Panc1 (cell line): Measurements from ENCODE around the gene FAM240A. TPM values are rescaled to one million over a fixed set of nuclear protein-coding genes. Genes with fewer than 3 reads are reported as not detected.
"Not testable (repeated sequence)": the region's sequence is repeated elsewhere in the genome, so short reads cannot be mapped to it uniquely, and the experiment has no call there.

Experiments used
- ATAC-seq: fragments of 200-7000 bp; cut with Tn5 transposase; 2 replicates; pipeline ENCODE4 v1.9.1; 2020; ENCODE audit warnings: mild to moderate bottlenecking, moderate library complexity
- BruUV-seq: library from RNA; stranded (reverse); fragments of 400-500 nt; replicated peaks from 2 replicates; lab custom pipeline; 2021; lab: Mats Ljungman, UMichigan
- CTCF ChIA-PET: fragments of 300-600 bp; sonication (Branson Sonifier 250); formaldehyde crosslinking; loops from one replicate; lab custom pipeline; 2022; ENCODE audit warnings: antibody characterized with exemption; lab: Charles Lee
- POLR2A ChIA-PET: fragments of 300-600 bp; sonication (Branson Sonifier 250); formaldehyde crosslinking; loops from one replicate; lab custom pipeline; 2022; ENCODE audit warnings: antibody characterized with exemption; lab: Charles Lee
- DNase-seq: peaks from one replicate; pipeline ENCODE4 v3.0.0-alpha.2; 2010; ENCODE audit warnings: low read depth, low spot score
- H3K27ac ChIP-seq: 2 replicates; pipeline ENCODE4 v1.5.1; 2011; ENCODE audit warnings: mild to moderate bottlenecking, low read length, inconsistent platforms
- H3K27me3 ChIP-seq: fragments of 200-500 bp; sonication (Bioruptor generic); 2 replicates; pipeline ENCODE4 v1.6.0; 2014; ENCODE audit warnings: low read length, inconsistent platforms; ENCODE audit not compliant: control insufficient read depth, insufficient read depth
- H3K36me3 ChIP-seq: fragments of 200-500 bp; sonication (Bioruptor generic); 2 replicates; pipeline ENCODE4 v1.5.1; 2014; ENCODE audit warnings: inconsistent platforms, mild to moderate bottlenecking, low read length, moderate library complexity; ENCODE audit not compliant: control insufficient read depth, insufficient read depth
- H3K4me1 ChIP-seq: 2 replicates; pipeline ENCODE4 v1.5.1; 2011; ENCODE audit warnings: inconsistent platforms, mild to moderate bottlenecking, low read length, moderate library complexity; ENCODE audit not compliant: control insufficient read depth, insufficient read depth
- H3K4me3 ChIP-seq, 2 experiments: 2 replicates each; pipeline ENCODE4 v1.5.1; 2011 to 2012; ENCODE audit warnings: low read depth in 2 of 2, low read length in 2 of 2, mild to moderate bottlenecking in 2 of 2, inconsistent platforms in 1 of 2, moderate library complexity in 1 of 2
- H3K9me3 ChIP-seq: fragments of 200-500 bp; sonication (Bioruptor generic); 2 replicates; pipeline ENCODE4 v1.5.1; 2014; ENCODE audit warnings: low read depth, mild to moderate bottlenecking, inconsistent platforms, low read length, moderate library complexity; ENCODE audit not compliant: control insufficient read depth, insufficient read depth
- POLR2AphosphoS5 ChIP-seq: IDR thresholded peaks from 2 replicates; pipeline ENCODE4 v1.6.1; 2012; ENCODE audit warnings: mild to moderate bottlenecking, low read depth, low read length, moderate library complexity
- SIN3A ChIP-seq: IDR thresholded peaks from 2 replicates; pipeline ENCODE4 v1.6.1; 2012; ENCODE audit warnings: low read depth, mild to moderate bottlenecking, low read length, moderate library complexity, borderline replicate concordance; ENCODE audit not compliant: insufficient read depth
- TCF7L2 ChIP-seq: IDR thresholded peaks from 2 replicates; pipeline ENCODE4 v1.6.1; 2011; ENCODE audit warnings: mild to moderate bottlenecking, low read depth, low read length, inconsistent platforms
- in situ Hi-C: cut with HindIII; loops from 2 replicates; pipeline ENCODE4 v1.10.0; 2016; ENCODE audit warnings: low sequenced_read_pairs, low pct_unique_long_range_greater_than_20kb
- intact Hi-C: fragments of 100-400 bp; cut with micrococcal nuclease; formaldehyde crosslinking; loops from one replicate; pipeline ENCODE4 v1.10.0; 2022; ENCODE audit not compliant: unreplicated experiment
- total RNA-seq: library from RNA; stranded (reverse); gene quantifications from one replicate; pipeline ENCODE4 v1.2.1, GENCODE V29; 2021; ENCODE audit not compliant: unreplicated experiment
- TF ChIP-seq, protein P1 (sequence below), 2 experiments: IDR thresholded peaks; 2 replicates each; pipeline ENCODE4 v1.6.1; 2011 to 2012; ENCODE audit warnings: low read depth in 2 of 2, control low read depth in 1 of 2, low read length in 1 of 2, mild to moderate bottlenecking in 1 of 2, moderate library complexity in 1 of 2; ENCODE audit not compliant: insufficient read depth in 1 of 2
- TF ChIP-seq, protein P2 (sequence below): fragments of 450-650 bp; IDR thresholded peaks from 2 replicates; pipeline ENCODE4 v1.5.1; 2017; ENCODE audit warnings: mild to moderate bottlenecking

FAM240A gene
- total RNA-seq, 1 experiment from 2014 or later: not detected

DNA sequence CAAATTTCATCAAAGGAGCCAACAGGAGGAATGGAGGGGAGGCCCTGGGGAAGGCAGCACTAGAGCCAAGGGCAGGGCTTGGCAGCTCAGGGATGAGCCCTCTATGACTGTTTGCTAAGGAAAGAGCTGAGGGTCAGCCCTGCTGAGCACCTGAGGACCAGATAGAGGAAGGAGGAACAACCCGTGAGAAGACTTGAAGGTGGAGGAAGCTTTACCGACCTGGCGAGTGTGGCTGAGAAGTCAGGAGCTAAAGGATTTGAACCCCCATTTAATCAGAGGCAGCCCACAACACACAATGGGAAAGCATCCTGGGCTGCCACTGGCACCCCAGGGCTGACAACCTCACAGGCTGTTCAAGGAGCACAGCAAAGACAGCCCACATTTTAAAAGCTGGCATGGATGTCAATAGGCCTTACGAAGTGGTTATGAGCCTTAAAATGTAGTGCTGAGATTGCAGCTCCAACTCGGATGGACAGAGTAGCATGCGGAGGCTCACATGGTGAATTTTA, 25.5 kb upstream of the FAM240A start:
- DNase-seq: no peak
- in situ Hi-C loops: no loop called here
- Histone ChIP-seq H3K4me3 (no peak overlapping the region), H3K9me3 (no peaks in the 10 kb centered on the region), H3K36me3 (no peaks in the 10 kb centered on the region), H3K4me1 (no peaks in the 10 kb centered on the region), H3K27ac (no peak overlapping the region), H3K27me3 (no peaks in the 10 kb centered on the region; the same call in 1 of the 2 replicates)
- no TSS peak for BruUV-seq
- no peak for TF ChIP-seq POLR2AphosphoS5
- TF ChIP-seq, protein P1, sequence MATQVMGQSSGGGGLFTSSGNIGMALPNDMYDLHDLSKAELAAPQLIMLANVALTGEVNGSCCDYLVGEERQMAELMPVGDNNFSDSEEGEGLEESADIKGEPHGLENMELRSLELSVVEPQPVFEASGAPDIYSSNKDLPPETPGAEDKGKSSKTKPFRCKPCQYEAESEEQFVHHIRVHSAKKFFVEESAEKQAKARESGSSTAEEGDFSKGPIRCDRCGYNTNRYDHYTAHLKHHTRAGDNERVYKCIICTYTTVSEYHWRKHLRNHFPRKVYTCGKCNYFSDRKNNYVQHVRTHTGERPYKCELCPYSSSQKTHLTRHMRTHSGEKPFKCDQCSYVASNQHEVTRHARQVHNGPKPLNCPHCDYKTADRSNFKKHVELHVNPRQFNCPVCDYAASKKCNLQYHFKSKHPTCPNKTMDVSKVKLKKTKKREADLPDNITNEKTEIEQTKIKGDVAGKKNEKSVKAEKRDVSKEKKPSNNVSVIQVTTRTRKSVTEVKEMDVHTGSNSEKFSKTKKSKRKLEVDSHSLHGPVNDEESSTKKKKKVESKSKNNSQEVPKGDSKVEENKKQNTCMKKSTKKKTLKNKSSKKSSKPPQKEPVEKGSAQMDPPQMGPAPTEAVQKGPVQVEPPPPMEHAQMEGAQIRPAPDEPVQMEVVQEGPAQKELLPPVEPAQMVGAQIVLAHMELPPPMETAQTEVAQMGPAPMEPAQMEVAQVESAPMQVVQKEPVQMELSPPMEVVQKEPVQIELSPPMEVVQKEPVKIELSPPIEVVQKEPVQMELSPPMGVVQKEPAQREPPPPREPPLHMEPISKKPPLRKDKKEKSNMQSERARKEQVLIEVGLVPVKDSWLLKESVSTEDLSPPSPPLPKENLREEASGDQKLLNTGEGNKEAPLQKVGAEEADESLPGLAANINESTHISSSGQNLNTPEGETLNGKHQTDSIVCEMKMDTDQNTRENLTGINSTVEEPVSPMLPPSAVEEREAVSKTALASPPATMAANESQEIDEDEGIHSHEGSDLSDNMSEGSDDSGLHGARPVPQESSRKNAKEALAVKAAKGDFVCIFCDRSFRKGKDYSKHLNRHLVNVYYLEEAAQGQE (IDR thresholded peaks at IDR 0.05; ENCODE audit: insufficient read depth in 1 of 2, low read depth in 2 of 2, low read length in 1 of 2): no peak
- TF ChIP-seq TCF7L2: no peak
- no peak for TF ChIP-seq SIN3A
- TF ChIP-seq, protein P2, sequence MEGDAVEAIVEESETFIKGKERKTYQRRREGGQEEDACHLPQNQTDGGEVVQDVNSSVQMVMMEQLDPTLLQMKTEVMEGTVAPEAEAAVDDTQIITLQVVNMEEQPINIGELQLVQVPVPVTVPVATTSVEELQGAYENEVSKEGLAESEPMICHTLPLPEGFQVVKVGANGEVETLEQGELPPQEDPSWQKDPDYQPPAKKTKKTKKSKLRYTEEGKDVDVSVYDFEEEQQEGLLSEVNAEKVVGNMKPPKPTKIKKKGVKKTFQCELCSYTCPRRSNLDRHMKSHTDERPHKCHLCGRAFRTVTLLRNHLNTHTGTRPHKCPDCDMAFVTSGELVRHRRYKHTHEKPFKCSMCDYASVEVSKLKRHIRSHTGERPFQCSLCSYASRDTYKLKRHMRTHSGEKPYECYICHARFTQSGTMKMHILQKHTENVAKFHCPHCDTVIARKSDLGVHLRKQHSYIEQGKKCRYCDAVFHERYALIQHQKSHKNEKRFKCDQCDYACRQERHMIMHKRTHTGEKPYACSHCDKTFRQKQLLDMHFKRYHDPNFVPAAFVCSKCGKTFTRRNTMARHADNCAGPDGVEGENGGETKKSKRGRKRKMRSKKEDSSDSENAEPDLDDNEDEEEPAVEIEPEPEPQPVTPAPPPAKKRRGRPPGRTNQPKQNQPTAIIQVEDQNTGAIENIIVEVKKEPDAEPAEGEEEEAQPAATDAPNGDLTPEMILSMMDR: no peak
- ChIA-PET CTCF (no interaction called here), POLR2A (no interaction called here)
- intact Hi-C loops: no loop called here
- ATAC-seq: no peak

DNA sequence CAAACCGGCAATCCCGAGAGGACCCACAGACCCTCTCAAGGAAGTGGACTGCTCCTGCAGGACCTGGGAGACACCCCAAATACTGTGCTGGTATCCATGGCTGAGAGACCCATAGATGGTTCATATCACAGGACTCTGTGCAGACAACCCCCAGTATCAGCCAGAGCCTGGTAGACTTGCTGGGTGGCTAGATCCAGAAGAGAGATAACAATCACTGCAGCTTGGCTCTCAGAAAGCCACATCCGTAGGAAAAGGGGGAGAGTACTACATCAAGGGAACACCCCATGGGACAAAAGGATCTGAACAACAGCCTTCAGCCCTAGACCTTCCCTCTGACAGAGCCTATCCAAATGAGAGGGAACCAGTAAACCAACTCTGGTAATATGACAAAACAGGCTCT, 25.1 kb upstream of the FAM240A start:
- H3K27me3 ChIP-seq, in situ Hi-C loops, POLR2A ChIA-PET, ATAC-seq, H3K36me3 ChIP-seq, H3K27ac ChIP-seq, intact Hi-C loops, DNase-seq, H3K9me3 ChIP-seq, H3K4me1 ChIP-seq, H3K4me3 ChIP-seq, CTCF ChIA-PET, BruUV-seq: not testable (repeated sequence)

DNA sequence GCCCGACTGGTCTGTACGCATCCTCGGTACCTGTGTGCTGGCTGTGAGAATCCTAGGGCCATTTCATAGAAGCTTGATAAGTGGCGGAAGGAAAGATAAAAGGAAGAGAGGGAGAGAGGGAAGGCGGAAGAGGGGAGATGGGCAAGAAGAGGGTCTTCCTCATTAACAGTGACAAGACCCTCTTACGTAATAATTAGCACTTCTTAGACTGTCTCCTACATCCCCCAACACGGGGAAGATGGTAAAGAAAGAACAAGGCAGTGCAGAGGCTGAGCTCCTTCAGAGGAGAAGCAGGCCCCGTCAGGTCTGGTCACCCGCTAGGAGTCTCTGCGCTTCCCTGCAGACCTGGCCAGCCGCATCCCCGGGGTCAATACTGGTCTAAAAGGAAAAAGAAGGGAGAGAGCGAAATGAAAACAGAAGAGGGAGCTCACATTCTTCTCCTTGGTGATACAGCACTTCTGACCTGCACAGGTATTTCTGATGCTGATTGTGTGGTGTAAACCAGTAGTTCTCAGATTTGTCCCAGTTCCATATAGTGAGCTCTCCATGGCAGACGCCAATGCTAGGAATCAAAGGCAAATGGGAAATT, 19.0 kb upstream of the FAM240A start:
- TF ChIP-seq TCF7L2: no peak
- TF ChIP-seq, protein P2: no peak
- TF ChIP-seq SIN3A: no peak
- TF ChIP-seq, protein P1 (IDR thresholded peaks at IDR 0.05; ENCODE audit: insufficient read depth in 1 of 2, low read depth in 2 of 2, low read length in 1 of 2): no peak
- no peak for TF ChIP-seq POLR2AphosphoS5
- no peak for ATAC-seq
- intact Hi-C loops (no loop called here), in situ Hi-C loops (no loop called here)
- Histone ChIP-seq H3K4me1 (no peaks in the 10 kb centered on the region), H3K27ac (no peak overlapping the region), H3K4me3 (no peak overlapping the region), H3K27me3 (no peaks in the 10 kb centered on the region), H3K9me3 (no peaks in the 10 kb centered on the region), H3K36me3 (no peaks in the 10 kb centered on the region)
- DNase-seq: no peak
- ChIA-PET CTCF (no interaction called here), POLR2A (no interaction called here)
- BruUV-seq: no TSS peak
